Left ventricle myocardium inferior (tissue), 1 donor: Measurements from ENCODE around the gene RHOBTB1. TPM values are rescaled to one million over a fixed set of nuclear protein-coding genes. Genes with fewer than 3 reads are reported as not detected.

Source experiments
- DNase-seq: peaks from one replicate; pipeline ENCODE4 v3.0.0-alpha.2; 2020
- H3K27ac ChIP-seq: fragments of 200-600 bp; replicated peaks from 2 replicates; pipeline ENCODE4 v1.8.0; 2021
- H3K27me3 ChIP-seq: fragments of 200-600 bp; 2 replicates; pipeline ENCODE4 v1.8.0; 2021; ENCODE audit warnings: low read depth
- H3K36me3 ChIP-seq: fragments of 200-600 bp; 2 replicates; pipeline ENCODE4 v1.8.0; 2021
- H3K4me1 ChIP-seq: fragments of 200-600 bp; 2 replicates; pipeline ENCODE4 v1.8.0; 2021
- H3K4me3 ChIP-seq: fragments of 200-600 bp; 2 replicates; pipeline ENCODE4 v1.8.0; 2021; ENCODE audit warnings: mild to moderate bottlenecking, moderate library complexity
- H3K9me3 ChIP-seq: fragments of 200-600 bp; replicated peaks from 2 replicates; pipeline ENCODE4 v1.8.0; 2021
- CTCF ChIP-seq: fragments of 200-600 bp; IDR thresholded peaks from 2 replicates; pipeline ENCODE4 v1.8.0; 2021; ENCODE audit warnings: antibody characterized with exemption, mild to moderate bottlenecking, borderline replicate concordance
- intact Hi-C: fragments of 100-400 bp; cut with micrococcal nuclease; formaldehyde crosslinking; loops from one replicate; pipeline ENCODE4 v1.11.0; 2022
- total RNA-seq: library from RNA; stranded (reverse); fragmentation: NEBNext Ultra II Directional; extraction: Animal tissue kit (Norgen Biotek cat#: 25700); gene quantifications from one replicate; pipeline ENCODE4 v1.2.1, GENCODE V29; 2021
- donor health status: DM: no; HTN: yes; CAD: no; lungs with severe emphysema.

The RHOBTB1 gene
- total RNA-seq, 1 donor from 2014 or later = 16.6 TPM

GRCh38 chr10:60944910-60945297 lies 919 bp upstream of the RHOBTB1 start:
- Histone ChIP-seq H3K4me3 (peak overlapping the region; percentile 94), H3K36me3 (no peaks in the 10 kb centered on the region), H3K27me3 (no peaks in the 10 kb centered on the region), H3K9me3 (no peaks in the 10 kb centered on the region), H3K27ac (peak overlapping the region; percentile 99), H3K4me1 (peaks cover 51% of the 10 kb centered on the region)
- no peak for TF ChIP-seq CTCF
- intact Hi-C loops = loop anchor here (10.0 kb wide), 1 partner anchor 1000 kb away; no protein-coding TSS in a partner anchor
- DNase-seq = no peak

- Histone ChIP-seq H3K9me3 (no peaks in the 10 kb centered on the region), H3K27ac (peak overlapping the region; percentile 99), H3K4me1 (peaks cover 59% of the 10 kb centered on the region), H3K4me3 (peak overlapping the region; percentile 94), H3K27me3 (no peaks in the 10 kb centered on the region), H3K36me3 (no peaks in the 10 kb centered on the region)
- intact Hi-C loops = loop anchor here (10.0 kb wide), 1 partner anchor 1001 kb away; no protein-coding TSS in a partner anchor
- DNase-seq = peak; percentile 71
- TF ChIP-seq CTCF = no peak
Observed at GRCh38 chr10:60943316-60944057, 498 bp downstream of the RHOBTB1 start.

- peaks cover 65% of the 10 kb centered on the region for H3K4me1 ChIP-seq
- peak; percentile 54 for DNase-seq
- H3K27me3 ChIP-seq = no peaks in the 10 kb centered on the region
- H3K27ac ChIP-seq = peak overlapping the region; percentile 99
- peak overlapping the region; percentile 94 for H3K4me3 ChIP-seq
- no peaks in the 10 kb centered on the region for H3K9me3 ChIP-seq
- TF ChIP-seq CTCF = no peak
- intact Hi-C loops = loop anchor here (10.0 kb wide), 1 partner anchor 1002 kb away; no protein-coding TSS in a partner anchor
- H3K36me3 ChIP-seq = no peaks in the 10 kb centered on the region
Observed at GRCh38 chr10:60942788-60943315, 1.1 kb downstream of the RHOBTB1 start.

- H3K4me1 ChIP-seq = peaks cover 71% of the 10 kb centered on the region
- no peak for TF ChIP-seq CTCF
- H3K9me3 ChIP-seq = no peaks in the 10 kb centered on the region
- no peak for DNase-seq
- no peaks in the 10 kb centered on the region for H3K27me3 ChIP-seq
- H3K36me3 ChIP-seq = no peaks in the 10 kb centered on the region
- H3K4me3 ChIP-seq = peak overlapping the region; percentile 94
- peak overlapping the region; percentile 99 for H3K27ac ChIP-seq
- intact Hi-C loops = loop anchor here (10.0 kb wide), 1 partner anchor 1003 kb away; no protein-coding TSS in a partner anchor
Observed at GRCh38 chr10:60942134-60942787, 1.7 kb downstream of the RHOBTB1 start.

GRCh38 chr10:60940446-60940845 lies 3.5 kb downstream of the RHOBTB1 start:
- Histone ChIP-seq H3K4me3 (no peak overlapping the region), H3K27me3 (no peaks in the 10 kb centered on the region), H3K9me3 (no peaks in the 10 kb centered on the region), H3K36me3 (peaks cover 5% of the 10 kb centered on the region), H3K27ac (peak overlapping the region; percentile 99), H3K4me1 (peaks cover 79% of the 10 kb centered on the region)
- no peak for DNase-seq
- intact Hi-C loops = loop anchor here (10.0 kb wide), 1 partner anchor 1004 kb away; no protein-coding TSS in a partner anchor
- no peak for TF ChIP-seq CTCF
